WERI-Rb-1 (cell line): ENCODE measurements around the gene DDX24.
A peak's percentile ranks its signal among the peaks of the same experiment; 100 is the strongest.

Experiments used
- DNase-seq: peaks from one replicate; pipeline ENCODE4 v3.0.0-alpha.2; 2020
- H3K27ac ChIP-seq: fragments of 250-450 bp; sonication (Bioruptor Pico); 2 replicates; pipeline ENCODE4 v1.5.1; 2020; ENCODE audit warnings: mild to moderate bottlenecking, moderate library complexity
- H3K27me3 ChIP-seq: fragments of 250-450 bp; sonication (Bioruptor Pico); 2 replicates; pipeline ENCODE4 v1.5.1; 2021; ENCODE audit warnings: mild to moderate bottlenecking, low read depth, moderate library complexity; ENCODE audit not compliant: insufficient read depth, severe bottlenecking
- H3K36me3 ChIP-seq: fragments of 250-450 bp; sonication (Bioruptor Pico); 2 replicates; pipeline ENCODE4 v1.5.1; 2020; ENCODE audit warnings: mild to moderate bottlenecking, moderate library complexity
- H3K4me3 ChIP-seq: 2 replicates; pipeline ENCODE4 v1.5.1; 2011; ENCODE audit warnings: low read depth, mild to moderate bottlenecking, control low read depth, low read length
- H3K9me3 ChIP-seq: fragments of 250-450 bp; sonication (Bioruptor Pico); 2 replicates; pipeline ENCODE4 v1.5.1; 2021; ENCODE audit warnings: mild to moderate bottlenecking, moderate library complexity; ENCODE audit not compliant: severe bottlenecking
- TF ChIP-seq, protein P1 (sequence below): IDR thresholded peaks from 2 replicates; pipeline ENCODE4 v1.5.1; 2011; ENCODE audit warnings: low read depth, mild to moderate bottlenecking, control low read depth, inconsistent platforms, low read length

DDX24 gene

DNA sequence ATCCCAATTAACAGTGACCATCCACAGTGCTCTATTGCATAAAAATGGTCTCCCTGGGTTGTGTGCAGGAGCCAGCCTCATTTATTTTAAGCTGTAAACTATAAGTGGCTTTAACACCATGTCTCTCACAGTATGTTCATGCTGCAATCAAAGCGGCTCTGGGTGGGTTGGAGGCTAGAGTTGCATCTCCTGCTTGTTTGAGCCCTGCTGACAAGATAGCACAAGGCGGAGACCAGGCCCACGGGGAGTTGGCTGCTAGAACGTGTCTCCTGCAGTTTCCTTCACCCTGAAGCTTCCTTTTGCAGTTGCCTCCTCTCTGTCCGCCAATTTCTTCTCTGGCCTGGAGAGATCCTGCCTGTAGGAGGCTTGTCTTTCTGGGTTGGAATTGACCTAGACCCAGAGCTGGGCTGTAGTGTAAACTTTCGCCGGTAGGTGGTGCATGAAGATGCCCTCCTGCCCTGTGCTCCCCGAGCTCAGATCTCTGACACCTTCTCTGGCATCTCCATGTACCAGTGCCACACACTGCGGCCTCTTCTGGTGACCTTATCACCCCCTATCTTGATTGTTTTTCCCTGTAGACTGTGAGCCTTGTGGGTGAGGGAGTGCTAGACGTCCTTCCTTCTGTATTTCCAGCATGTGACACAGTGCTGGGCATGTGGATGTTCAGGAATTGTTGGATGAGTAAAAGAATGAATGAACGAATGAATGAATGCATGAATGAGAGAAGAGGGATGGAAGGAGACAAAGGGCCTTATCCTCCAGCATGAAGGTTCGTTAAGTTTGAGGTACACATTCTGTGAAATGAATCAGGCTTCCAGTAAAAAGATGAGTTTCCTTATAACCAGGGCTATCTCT is 44.5 kb downstream of the DDX24 start:
- DNase-seq, result peak; percentile 77
- Histone ChIP-seq H3K27me3 (no peaks in the 10 kb centered on the region), H3K9me3 (peaks cover 6% of the 10 kb centered on the region), H3K4me3 (no peak overlapping the region), H3K27ac (peak overlapping the region; percentile 47), H3K36me3 (no peaks in the 10 kb centered on the region; the same call in 1 of the 2 replicates)
- TF ChIP-seq, protein P1, sequence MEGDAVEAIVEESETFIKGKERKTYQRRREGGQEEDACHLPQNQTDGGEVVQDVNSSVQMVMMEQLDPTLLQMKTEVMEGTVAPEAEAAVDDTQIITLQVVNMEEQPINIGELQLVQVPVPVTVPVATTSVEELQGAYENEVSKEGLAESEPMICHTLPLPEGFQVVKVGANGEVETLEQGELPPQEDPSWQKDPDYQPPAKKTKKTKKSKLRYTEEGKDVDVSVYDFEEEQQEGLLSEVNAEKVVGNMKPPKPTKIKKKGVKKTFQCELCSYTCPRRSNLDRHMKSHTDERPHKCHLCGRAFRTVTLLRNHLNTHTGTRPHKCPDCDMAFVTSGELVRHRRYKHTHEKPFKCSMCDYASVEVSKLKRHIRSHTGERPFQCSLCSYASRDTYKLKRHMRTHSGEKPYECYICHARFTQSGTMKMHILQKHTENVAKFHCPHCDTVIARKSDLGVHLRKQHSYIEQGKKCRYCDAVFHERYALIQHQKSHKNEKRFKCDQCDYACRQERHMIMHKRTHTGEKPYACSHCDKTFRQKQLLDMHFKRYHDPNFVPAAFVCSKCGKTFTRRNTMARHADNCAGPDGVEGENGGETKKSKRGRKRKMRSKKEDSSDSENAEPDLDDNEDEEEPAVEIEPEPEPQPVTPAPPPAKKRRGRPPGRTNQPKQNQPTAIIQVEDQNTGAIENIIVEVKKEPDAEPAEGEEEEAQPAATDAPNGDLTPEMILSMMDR, result peak; percentile 88

DNA sequence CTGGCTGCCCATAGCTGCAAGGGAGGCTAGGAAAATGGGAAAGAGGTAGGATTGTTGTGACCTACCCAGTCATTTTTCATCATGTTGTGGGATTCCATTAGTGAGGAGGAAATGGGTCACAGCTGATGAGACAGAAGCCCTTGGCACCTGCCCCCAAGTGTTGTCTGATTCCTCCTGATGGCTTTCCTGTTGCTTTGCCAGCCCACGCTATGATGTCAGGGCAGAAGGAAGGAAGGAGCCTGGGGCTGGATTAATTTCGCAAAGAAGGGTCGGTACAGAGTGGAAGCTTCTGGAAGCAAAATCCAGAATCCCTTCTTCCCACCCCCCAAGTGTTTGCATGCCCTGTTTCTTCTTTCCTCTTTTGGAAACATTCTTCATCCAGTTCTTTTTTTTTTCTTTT is 46.1 kb downstream of the DDX24 start:
- Histone ChIP-seq H3K9me3 (peaks cover 6% of the 10 kb centered on the region), H3K36me3 (no peaks in the 10 kb centered on the region), H3K27ac (no peak overlapping the region), H3K4me3 (no peak overlapping the region), H3K27me3 (no peaks in the 10 kb centered on the region)
- TF ChIP-seq, protein P1, result no peak
- no peak for DNase-seq

DNA sequence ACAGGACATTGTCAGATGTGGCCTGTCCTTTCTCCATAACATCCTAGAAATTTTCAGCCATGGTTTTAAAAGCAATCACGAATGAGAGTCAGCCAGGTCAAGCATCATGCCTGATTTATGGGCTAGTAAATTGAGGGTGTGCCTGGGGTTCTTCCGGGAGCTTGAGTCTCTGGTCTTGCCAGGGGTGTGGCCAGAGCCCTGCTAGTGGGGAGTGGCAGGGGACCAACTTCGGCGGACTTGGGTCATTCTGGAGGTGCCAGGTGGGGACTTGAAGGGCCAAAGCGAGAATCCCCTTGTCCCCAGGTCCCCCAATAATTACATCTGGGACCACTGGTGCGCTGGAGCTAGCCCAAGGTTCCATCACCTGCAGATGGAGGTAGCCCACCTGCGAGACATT is 49.1 kb downstream of the DDX24 start:
- TF ChIP-seq, protein P1, result no peak
- Histone ChIP-seq H3K36me3 (no peaks in the 10 kb centered on the region), H3K9me3 (peaks cover 6% of the 10 kb centered on the region), H3K4me3 (no peak overlapping the region), H3K27ac (no peak overlapping the region), H3K27me3 (no peaks in the 10 kb centered on the region)
- no peak for DNase-seq

DNA sequence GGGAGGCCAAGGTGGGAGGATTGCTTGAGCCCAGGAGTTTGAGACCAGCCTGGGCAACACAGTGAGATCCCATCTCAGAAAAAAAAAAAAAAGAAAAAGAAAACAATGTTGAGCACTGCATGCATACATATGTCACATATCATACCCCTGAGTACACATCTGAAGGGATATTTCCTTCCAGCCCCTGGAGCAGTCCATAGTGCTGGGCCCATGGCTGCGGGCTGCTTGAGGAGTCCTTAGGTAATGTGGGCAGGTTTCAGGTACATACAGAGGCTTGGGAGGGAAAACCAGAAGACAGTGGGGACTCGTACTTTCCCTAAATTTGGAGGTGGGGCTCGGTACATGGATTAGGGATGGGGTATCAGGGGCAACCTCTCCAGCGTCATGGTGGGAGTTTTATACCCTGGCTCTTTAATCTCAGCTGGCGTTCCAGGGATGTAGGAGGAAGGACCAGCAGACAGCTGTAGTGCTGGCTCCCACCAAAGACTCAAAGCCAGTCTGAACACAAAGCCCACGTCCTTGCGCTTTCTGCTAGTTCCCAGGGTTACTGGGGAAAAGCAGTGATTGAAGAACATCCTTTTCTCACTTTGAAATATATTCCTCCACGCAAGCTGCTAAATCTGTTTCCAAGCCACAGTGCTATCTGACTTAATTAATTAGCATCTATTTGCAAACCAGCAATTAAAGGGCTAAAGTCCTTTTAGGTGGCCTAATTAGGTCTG is 49.7 kb downstream of the DDX24 start:
- no peaks in the 10 kb centered on the region for H3K36me3 ChIP-seq
- H3K4me3 ChIP-seq, result no peak overlapping the region
- no peak for DNase-seq
- TF ChIP-seq, protein P1, result no peak
- no peak overlapping the region for H3K27ac ChIP-seq
- H3K9me3 ChIP-seq, result peaks cover 6% of the 10 kb centered on the region
- no peaks in the 10 kb centered on the region for H3K27me3 ChIP-seq

DNA sequence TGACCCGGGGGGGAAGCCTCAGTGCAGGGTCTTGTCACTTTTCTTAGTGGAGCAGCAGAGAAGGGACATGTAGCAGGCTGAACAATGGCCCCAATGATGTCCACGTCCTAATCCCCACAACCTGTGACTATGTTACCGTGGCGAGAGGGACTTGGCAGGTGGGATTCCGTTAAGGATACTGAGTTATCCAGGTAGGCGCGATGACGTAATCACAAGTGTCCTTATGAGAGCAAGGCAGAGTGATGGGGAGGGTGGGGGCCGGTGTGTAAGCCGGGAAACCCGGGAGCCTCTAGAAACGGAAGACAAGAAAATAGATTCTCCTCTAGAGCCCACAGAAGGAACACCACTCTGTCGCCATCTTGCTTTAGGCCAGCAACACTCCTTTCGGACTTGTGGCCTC is 50.4 kb downstream of the DDX24 start:
- DNase-seq, result no peak
- Histone ChIP-seq H3K9me3 (peaks cover 6% of the 10 kb centered on the region), H3K4me3 (no peak overlapping the region), H3K27ac (no peak overlapping the region), H3K27me3 (no peaks in the 10 kb centered on the region), H3K36me3 (no peaks in the 10 kb centered on the region)
- TF ChIP-seq, protein P1, result no peak
